Keratinocyte (primary cell): ENCODE data around the gene CHCHD5. TPM values are rescaled to one million over a fixed set of nuclear protein-coding genes. Genes with fewer than 3 reads are reported as not detected.

Experiments used
- DNase-seq: peaks from one replicate; pipeline ENCODE4 v3.0.0-alpha.2; 2011; ENCODE audit warnings: low read depth, missing footprints, low spot score
- FAIRE-seq: peaks from 2 replicates; lab custom pipeline; 2011; peaks lifted over from hg19 to GRCh38; lab: Jason Lieb, UNC
- H2AFZ ChIP-seq: 2 replicates; pipeline ENCODE4 v1.6.0; 2012; ENCODE audit warnings: low read length, control low read depth, inconsistent platforms; ENCODE audit not compliant: control insufficient read depth
- H3K27ac ChIP-seq: 2 replicates; pipeline ENCODE4 v1.5.1; 2011; ENCODE audit warnings: low read length; ENCODE audit not compliant: control insufficient read depth, insufficient read depth
- H3K27me3 ChIP-seq: 3 replicates; pipeline ENCODE4 v1.6.0; 2011; ENCODE audit warnings: low read length; ENCODE audit not compliant: control insufficient read depth, insufficient read depth; ENCODE audit errors: extremely low read depth
- H3K36me3 ChIP-seq, 2 experiments: 2 replicates in 1 of 2; 3 replicates in 1 of 2; pipeline ENCODE4 v1.5.1; 2011; ENCODE audit warnings: low read length in 2 of 2, mild to moderate bottlenecking in 1 of 2; ENCODE audit not compliant: control insufficient read depth in 2 of 2, insufficient read depth in 2 of 2; ENCODE audit errors: extremely low read depth in 1 of 2
- H3K4me1 ChIP-seq: 3 replicates; pipeline ENCODE4 v1.5.1; 2011; ENCODE audit warnings: low read length; ENCODE audit not compliant: control insufficient read depth, insufficient read depth; ENCODE audit errors: extremely low read depth
- H3K4me2 ChIP-seq: 3 replicates; pipeline ENCODE4 v1.6.0; 2011; ENCODE audit warnings: low read depth, low read length; ENCODE audit not compliant: control insufficient read depth, insufficient read depth; ENCODE audit errors: extremely low read depth
- H3K4me3 ChIP-seq, 3 experiments: fragments of 200-600 bp in 1 of 3; sonication (generic) in 1 of 3; 2 replicates in 2 of 3; 3 replicates in 1 of 3; pipeline ENCODE4 v1.5.1; 2011 to 2016; ENCODE audit warnings: low read length in 3 of 3, mild to moderate bottlenecking in 3 of 3, control low read depth in 2 of 3, inconsistent platforms in 1 of 3, low read depth in 1 of 3, mixed read lengths in 1 of 3, mixed run types in 1 of 3, moderate library complexity in 1 of 3; ENCODE audit not compliant: control insufficient read depth in 2 of 3, insufficient read depth in 2 of 3; ENCODE audit errors: extremely low read depth in 1 of 3
- H3K79me2 ChIP-seq: 2 replicates; pipeline ENCODE4 v1.6.0; 2012; ENCODE audit warnings: low read length; ENCODE audit not compliant: control insufficient read depth, insufficient read depth
- H3K9ac ChIP-seq: 3 replicates; pipeline ENCODE4 v1.6.0; 2011; ENCODE audit warnings: low read length; ENCODE audit not compliant: control insufficient read depth, insufficient read depth; ENCODE audit errors: extremely low read depth
- H3K9me1 ChIP-seq: 3 replicates; pipeline ENCODE4 v1.6.0; 2011; ENCODE audit warnings: low read length; ENCODE audit not compliant: control insufficient read depth, insufficient read depth; ENCODE audit errors: extremely low read depth
- H3K9me3 ChIP-seq: 2 replicates; pipeline ENCODE4 v1.5.1; 2012; ENCODE audit warnings: low read depth, low read length; ENCODE audit not compliant: control insufficient read depth
- H4K20me1 ChIP-seq: 3 replicates; pipeline ENCODE4 v1.6.0; 2011; ENCODE audit warnings: low read length; ENCODE audit not compliant: control insufficient read depth, insufficient read depth; ENCODE audit errors: extremely low read depth
- CTCF ChIP-seq, 3 experiments: IDR thresholded peaks in 1 of 3; conservative IDR thresholded peaks in 1 of 3; optimal IDR thresholded peaks in 1 of 3; 2 replicates in 2 of 3; 3 replicates in 1 of 3; pipeline versions ENCODE3 to v1.5.1; 2011; ENCODE audit warnings: low read length in 3 of 3, mild to moderate bottlenecking in 3 of 3, moderate library complexity in 2 of 3, control low read depth in 1 of 3, inconsistent platforms in 1 of 3; ENCODE audit not compliant: insufficient read depth in 2 of 3; ENCODE audit errors: extremely low read depth in 1 of 3
- EZH2 ChIP-seq: IDR thresholded peaks from one replicate; pipeline ENCODE4 v1.6.1; 2012; ENCODE audit warnings: inconsistent platforms, mild to moderate bottlenecking, low read length, moderate library complexity
- dilution Hi-C: fragments of 300-500 bp; cut with MboI; formaldehyde crosslinking; loops from one replicate; pipeline ENCODE4 v1.7.0; 2020; ENCODE audit warnings: low sequenced_read_pairs; ENCODE audit not compliant: extremely low pct_ligation_motif_present
- polyA plus RNA-seq, 5 experiments: library from polyadenylated mRNA; depleted of rRNA in 3 of 5; stranded (reverse) in 3 of 5; stranded (forward) in 1 of 5; unstranded in 1 of 5; fragments of >200 nt; gene quantifications; 1 replicate in 1 of 5; 2 replicates in 3 of 5; 3 replicates in 1 of 5; pipeline versions ENCODE4 v1.2.1 to v1.2.3, GENCODE V29; 2011 to 2012; ENCODE audit warnings: missing spikeins in 2 of 5, low read depth in 1 of 5, low replicate concordance in 1 of 5

Gene CHCHD5
- polyA plus RNA-seq, 1 donor (not counting 4 experiments of a cell fraction or from before 2014, with no cell fraction given), result 17.6 TPM

- peaks cover 4% of the 10 kb centered on the region for H3K79me2 ChIP-seq
- H3K9ac ChIP-seq, result no peak overlapping the region
- no peaks in the 10 kb centered on the region for H3K9me1 ChIP-seq
- H2AFZ ChIP-seq, result no peak overlapping the region
- H3K4me1 ChIP-seq, result peaks cover 8% of the 10 kb centered on the region
- no peaks in the 10 kb centered on the region for H3K9me3 ChIP-seq
- H3K27me3 ChIP-seq, result no peaks in the 10 kb centered on the region
- no peak overlapping the region for H3K4me2 ChIP-seq
- H3K27ac ChIP-seq, result no peak overlapping the region
- TF ChIP-seq EZH2 (no peak), CTCF (optimal IDR thresholded peaks at IDR 0.05 in 1 of 3, IDR thresholded peaks at IDR 0.05 in 1 of 3, conservative IDR thresholded peaks at IDR 0.05 in 1 of 3; ENCODE audit: extremely low read depth in 1 of 3, insufficient read depth in 2 of 3, low read length in 3 of 3) (no peak)
- H3K36me3 ChIP-seq, result peaks cover 4 to 8% of the 10 kb centered on the region in 2 experiments
- no peak overlapping the region for H3K4me3 ChIP-seq
- DNase-seq (no peak), FAIRE-seq (no peak)
- dilution Hi-C loops, result no loop called here
- no peaks in the 10 kb centered on the region for H4K20me1 ChIP-seq
Measured at GRCh38 chr2:112588611-112589045, 4.2 kb downstream of the CHCHD5 start.

- TF ChIP-seq CTCF (optimal IDR thresholded peaks at IDR 0.05 in 1 of 3, IDR thresholded peaks at IDR 0.05 in 1 of 3, conservative IDR thresholded peaks at IDR 0.05 in 1 of 3; ENCODE audit: extremely low read depth in 1 of 3, insufficient read depth in 2 of 3, low read length in 3 of 3), result no peak
- Histone ChIP-seq H3K79me2 (no peaks in the 10 kb centered on the region), H3K4me3 (no peak overlapping the region), H2AFZ (no peak overlapping the region), H3K4me1 (no peaks in the 10 kb centered on the region), H3K27me3 (no peaks in the 10 kb centered on the region), H3K36me3 (peaks cover 0 to 7% of the 10 kb centered on the region in 2 experiments), H3K4me2 (no peak overlapping the region), H3K9me1 (no peaks in the 10 kb centered on the region), H3K9ac (no peak overlapping the region), H4K20me1 (no peaks in the 10 kb centered on the region), H3K27ac (no peak overlapping the region), H3K9me3 (no peaks in the 10 kb centered on the region)
- DNase-seq, result no peak
- dilution Hi-C loops, result no loop called here
- FAIRE-seq, result no peak
Measured at GRCh38 chr2:112591413-112591812, 7.0 kb downstream of the CHCHD5 start.
